HUDEP-2 (cell line): ENCODE measurements around the gene BCAS1.

ENCODE experiments used
- DNase-seq, 76 experiments: peaks; one replicate each; lab custom pipeline; 2025; ENCODE audit not compliant: unreplicated experiment in 76 of 76; lab: John Stamatoyannopoulos, UW

The BCAS1 gene

GRCh38 chr20:53931597-53931996 lies 138.8 kb downstream of the BCAS1 start:
- DNase-seq: no peak

- DNase-seq: no peak
Measured at GRCh38 chr20:53930651-53931504, 139.5 kb downstream of the BCAS1 start.

GRCh38 chr20:53929974-53930650 lies 140.3 kb downstream of the BCAS1 start:
- no peak for DNase-seq

GRCh38 chr20:53929399-53929798 lies 141.0 kb downstream of the BCAS1 start:
- no peak for DNase-seq

GRCh38 chr20:53927990-53928389 lies 142.4 kb downstream of the BCAS1 start:
- no peak for DNase-seq

DNA sequence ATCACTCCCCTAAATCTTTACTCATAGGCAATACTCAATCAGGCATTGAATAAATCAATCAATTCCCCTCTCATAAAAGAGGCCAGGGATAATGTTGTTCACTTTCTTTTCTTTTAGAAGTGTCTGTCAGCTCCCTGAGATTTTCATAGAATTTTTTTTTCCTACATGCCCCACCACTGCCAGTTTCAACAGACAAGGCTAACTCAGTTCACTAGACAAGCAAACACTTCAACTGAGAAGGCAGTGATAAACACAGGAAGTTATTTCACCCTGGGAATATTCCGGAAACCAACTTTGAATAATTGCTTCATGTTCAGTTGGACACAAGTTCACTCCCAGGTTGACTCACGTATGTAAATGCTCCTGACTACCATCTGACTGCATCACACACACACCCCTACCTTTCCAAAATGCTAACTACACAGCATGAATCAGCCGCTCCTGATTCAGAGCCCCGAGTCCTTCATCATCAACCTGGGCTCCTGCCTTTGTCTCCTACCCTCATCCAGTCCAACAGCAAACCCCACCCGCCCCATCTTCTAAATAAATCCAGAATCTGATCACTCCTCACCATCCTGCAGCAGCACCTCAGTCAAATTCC lies 143.9 kb downstream of the BCAS1 start:
- DNase-seq: no peak

DNA sequence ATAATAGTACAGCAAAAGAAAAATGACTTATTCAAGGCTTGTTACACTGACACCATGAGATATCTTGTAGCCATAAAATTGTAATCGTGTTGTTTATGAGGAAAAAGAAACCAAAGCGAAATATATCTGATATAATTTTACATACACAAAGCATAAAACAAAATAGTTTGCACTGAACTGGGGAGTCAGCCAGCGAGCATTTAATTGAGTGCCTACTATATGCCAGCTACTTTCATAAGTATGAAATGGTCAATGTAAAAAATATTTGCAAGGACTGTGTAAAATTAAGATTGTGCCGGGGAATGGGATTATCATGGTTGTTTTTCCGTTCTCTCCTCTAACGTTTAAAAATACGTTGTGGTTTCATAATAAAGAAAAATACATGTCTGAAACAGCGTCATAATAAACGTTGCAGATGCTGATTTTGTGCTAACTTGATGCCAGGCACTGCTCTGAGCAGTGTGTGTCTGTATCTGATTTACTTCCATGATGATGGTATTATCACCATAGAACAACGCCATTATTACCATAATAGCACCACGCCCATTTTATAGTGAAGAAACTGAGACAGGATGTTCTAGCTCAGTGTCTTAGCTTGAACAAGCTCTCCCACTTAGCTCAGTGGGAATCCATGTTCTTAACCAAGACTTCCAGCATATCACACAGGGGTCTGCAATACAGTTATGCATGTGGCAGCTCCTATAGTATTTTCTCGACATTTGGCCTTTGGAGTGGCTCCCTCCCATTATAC lies 144.6 kb downstream of the BCAS1 start:
- no peak for DNase-seq

GRCh38 chr20:53923566-53924369 lies 146.6 kb downstream of the BCAS1 start:
- no peak for DNase-seq

GRCh38 chr20:53922901-53923314 lies 147.5 kb downstream of the BCAS1 start:
- DNase-seq: no peak

DNA sequence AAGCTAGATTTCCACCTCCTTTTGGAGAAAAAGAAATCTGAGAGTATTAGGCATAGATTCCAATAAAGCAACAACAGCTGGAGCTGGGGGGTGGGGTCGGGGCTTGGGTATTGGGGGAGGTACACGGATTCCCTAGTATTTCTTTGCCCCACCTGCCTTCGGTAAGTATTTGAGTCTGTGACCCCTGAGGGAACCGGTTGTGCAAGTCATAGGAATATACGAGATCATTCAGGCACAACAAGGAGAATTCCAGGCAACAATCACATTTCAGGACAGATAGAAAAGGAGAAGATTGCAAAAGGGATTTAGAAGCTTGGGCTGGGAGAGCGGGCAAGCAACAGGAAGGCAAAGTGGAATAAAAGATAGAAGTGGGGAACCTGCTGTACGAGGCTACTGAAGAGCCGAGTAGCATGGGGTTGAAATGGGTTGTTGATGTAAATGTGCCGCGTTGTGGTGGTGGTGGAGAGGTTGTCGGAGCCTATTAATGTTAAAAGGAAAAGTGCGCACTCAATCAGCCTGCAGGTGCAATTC lies 148.9 kb downstream of the BCAS1 start:
- no peak for DNase-seq

DNA sequence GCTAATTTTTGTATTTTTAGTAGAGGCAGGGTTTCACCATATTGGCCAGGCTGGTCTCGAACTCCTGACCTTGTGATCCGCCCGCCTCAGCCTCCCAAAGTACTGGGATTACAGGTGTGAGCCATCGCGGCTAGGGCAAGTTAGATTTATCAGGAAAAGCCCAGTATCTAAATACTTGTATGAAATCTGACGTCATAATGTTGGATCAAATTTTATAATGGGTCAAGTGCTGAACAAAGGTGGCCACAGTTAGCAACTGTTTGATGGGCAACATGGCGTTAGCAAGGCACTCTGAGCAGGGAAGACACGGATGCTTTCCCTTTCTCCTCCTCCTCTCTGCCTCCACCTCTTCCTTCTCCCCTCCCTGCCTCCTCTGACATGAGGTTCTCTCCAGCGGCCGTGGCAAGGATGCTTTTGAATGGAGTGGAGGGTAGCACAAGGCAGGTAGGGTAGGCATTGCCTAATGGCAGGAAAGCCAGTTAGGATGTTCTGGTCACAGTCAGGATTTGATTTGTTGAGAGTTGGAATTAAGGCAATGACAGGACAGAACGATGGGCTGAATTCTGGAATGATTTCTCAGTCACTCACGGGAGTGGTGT lies 149.6 kb downstream of the BCAS1 start:
- no peak for DNase-seq

DNA sequence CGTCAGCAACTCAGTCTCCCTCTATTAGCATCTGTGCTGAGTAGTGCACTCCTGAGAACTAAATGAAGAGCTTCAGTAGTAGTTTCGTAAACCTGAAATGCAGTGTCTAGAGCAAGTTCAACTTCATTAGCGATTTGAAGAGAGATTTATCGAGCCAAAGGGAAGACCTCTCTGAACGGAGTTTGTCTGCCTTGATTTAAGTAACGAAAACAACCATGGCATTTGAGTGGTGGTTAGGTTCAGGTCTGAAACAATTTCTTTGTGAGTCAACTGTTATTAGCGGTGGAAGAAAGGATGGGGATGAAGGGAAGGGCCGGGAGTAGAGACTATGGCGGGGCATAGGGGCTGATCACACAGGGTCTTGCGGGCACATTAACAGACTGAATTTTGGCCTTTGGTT lies 150.5 kb downstream of the BCAS1 start:
- no peak for DNase-seq

DNA sequence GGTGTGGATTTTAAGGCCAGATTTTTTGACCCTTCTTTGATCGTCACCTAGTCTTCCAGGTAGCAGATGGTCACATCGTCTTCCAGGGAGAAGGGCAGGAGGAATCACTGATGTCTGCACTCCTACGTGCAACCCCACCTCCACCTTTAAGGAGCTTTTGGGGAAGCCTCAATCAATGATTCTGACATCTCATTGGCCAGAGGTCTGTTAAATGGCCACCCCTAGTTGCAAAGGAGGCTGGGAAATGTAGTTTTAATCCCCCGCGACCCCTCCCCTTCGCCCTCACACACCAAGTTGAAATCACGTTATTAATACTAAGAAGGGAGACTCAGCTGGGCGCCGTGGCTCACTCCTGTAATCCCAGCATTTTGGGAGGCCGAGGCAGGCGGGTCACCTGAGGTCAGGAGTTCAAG lies 151.4 kb downstream of the BCAS1 start:
- DNase-seq: no peak

DNA sequence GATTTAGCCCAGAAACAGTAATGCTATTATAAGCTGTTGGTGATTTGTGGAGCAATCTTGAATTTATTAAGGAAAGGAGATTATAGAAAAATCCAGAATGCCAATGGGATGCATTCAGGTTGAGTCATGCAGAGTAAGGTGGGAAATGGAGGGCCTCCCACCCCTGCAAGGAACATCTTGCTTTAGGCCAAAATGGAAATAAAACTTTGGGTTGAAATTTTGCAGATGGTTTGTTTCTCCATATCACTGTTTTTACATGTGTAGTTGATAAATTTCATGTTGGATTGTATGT lies 152.4 kb downstream of the BCAS1 start:
- no peak for DNase-seq

DNA sequence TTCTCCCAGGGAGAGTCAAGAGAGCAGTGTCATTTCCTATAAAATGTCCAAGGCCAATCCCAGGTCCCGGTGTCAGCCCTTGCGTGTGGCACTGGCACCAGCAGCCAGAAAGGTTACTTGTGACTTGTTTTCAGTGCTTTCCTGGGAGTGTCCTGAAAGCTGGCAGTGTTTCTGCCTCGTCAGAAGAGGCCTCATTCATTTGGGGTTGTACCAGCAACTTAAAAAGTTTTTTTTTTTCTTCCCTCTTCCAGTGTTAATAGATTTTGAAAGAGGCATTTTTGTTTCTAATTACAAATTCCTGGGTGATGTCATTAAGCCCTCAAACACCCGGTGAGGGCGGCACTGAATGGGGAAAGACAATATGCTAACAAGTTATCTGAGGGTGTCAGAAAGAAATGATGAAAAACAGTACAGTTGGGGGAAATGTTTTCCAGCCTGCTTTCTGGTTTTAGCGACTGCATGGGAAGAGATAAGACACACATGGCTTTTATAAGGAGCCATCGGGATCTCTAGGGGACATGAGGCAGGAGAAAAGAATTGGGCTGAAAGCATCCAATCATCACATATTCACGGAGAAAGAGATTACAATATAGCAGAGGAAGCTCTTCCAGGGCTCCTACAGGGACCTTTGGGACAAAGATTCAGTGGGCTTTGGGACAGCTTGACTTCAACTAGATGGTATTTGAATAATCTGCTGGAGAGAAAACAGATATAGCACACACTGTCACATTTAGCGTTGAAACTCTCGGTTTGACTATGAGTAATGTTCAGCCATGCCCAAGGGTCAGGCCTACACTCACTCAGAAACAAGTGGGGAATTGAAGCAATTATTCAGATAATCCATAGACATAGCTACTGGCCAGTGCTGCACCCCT lies 153.0 kb downstream of the BCAS1 start:
- DNase-seq: no peak

DNA sequence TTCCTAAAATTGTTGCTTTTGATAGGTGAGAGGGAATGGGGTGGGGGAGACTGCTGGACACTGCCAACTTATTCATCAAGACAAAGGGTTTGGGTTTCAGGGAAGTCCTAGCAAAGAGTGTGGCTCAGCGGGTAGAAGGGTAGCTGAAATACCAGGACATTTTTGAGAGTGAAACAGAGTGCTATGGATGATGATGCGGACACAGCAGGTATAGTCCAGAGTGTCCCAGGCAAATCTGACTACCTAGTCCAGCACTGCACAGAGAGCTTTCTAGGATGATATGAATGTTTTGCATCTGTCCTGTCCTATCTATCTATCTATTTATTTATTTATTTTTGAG lies 154.3 kb downstream of the BCAS1 start:
- no peak for DNase-seq

GRCh38 chr20:53915446-53916172 lies 154.8 kb downstream of the BCAS1 start:
- peak in 74 of 76 experiments; percentile 33 to 92 (median 80) for DNase-seq

GRCh38 chr20:53914781-53915445 lies 155.5 kb downstream of the BCAS1 start:
- peak in 1 of 76 experiments; percentile 15 for DNase-seq
